ENCODE data around the gene THUMPD2.

DNA sequence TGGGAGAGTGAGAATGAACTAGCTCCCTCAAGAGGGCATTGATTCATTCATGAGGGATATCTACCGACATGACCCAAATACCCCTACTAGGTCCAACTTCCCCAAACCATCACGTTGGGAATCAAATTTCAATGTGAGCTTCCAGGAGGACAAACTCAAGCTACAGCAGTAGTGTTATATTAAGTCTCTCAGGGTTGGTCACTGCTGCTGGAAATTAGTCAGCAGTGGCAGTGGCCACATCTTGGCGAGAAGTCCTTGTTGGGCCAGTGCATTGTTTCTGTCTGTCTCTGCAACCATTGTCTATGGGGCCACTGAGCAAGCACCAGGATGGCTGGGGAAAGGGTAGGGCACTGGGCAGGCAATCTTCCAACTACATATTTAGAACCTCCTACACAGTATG lies 47.5 kb downstream of the THUMPD2 start:
- TF ChIP-seq EZH2 (optimal IDR thresholded peaks at IDR 0.05; ENCODE audit: low read depth, low read length) (no peak), CTCF (IDR thresholded peaks at IDR 0.05; ENCODE audit: low read length) (no peak), EZH2phosphoT487 (IDR thresholded peaks at IDR 0.05; ENCODE audit: low read length) (no peak)
